ENCODE results near the gene TLK1.

TLK1 gene

GRCh38 chr2:171025214-171025613 lies 135.5 kb downstream of the TLK1 start:
- no peaks in the 10 kb centered on the region for H3K27me3 ChIP-seq (ENCODE audit: low read depth, low read length)
- no peak overlapping the region for H3K27ac ChIP-seq (ENCODE audit: low read length)
- H3K9me3 ChIP-seq (ENCODE audit: control insufficient read depth in 1 of 2, low read length in 2 of 2): no peaks in the 10 kb centered on the region
- no peaks in the 10 kb centered on the region for H3K4me1 ChIP-seq (ENCODE audit: control insufficient read depth in 1 of 2, insufficient read depth in 2 of 2, low read length in 2 of 2)
- H3K36me3 ChIP-seq (ENCODE audit: control insufficient read depth in 1 of 2, insufficient read depth in 2 of 2, low read length in 2 of 2): peaks cover 9 to 31% of the 10 kb centered on the region in 2 donors
- no peak overlapping the region for H3K4me3 ChIP-seq (ENCODE audit: low read depth in 1 of 2, low read length in 2 of 2)

- no peak overlapping the region for H3K27ac ChIP-seq (ENCODE audit: low read length)
Measured at GRCh38 chr2:171018522-171018921, 142.2 kb downstream of the TLK1 start.

GRCh38 chr2:171016125-171016524 lies 144.6 kb downstream of the TLK1 start:
- no peak overlapping the region for H3K4me3 ChIP-seq (ENCODE audit: low read depth in 1 of 2, low read length in 2 of 2)
- peaks cover 18 to 21% of the 10 kb centered on the region in 2 donors for H3K36me3 ChIP-seq (ENCODE audit: control insufficient read depth in 1 of 2, insufficient read depth in 2 of 2, low read length in 2 of 2)
- H3K27ac ChIP-seq (ENCODE audit: low read length): no peak overlapping the region
- no peaks in the 10 kb centered on the region for H3K9me3 ChIP-seq (ENCODE audit: control insufficient read depth in 1 of 2, low read length in 2 of 2)
- no peaks in the 10 kb centered on the region for H3K27me3 ChIP-seq (ENCODE audit: low read depth, low read length)
- no peaks in the 10 kb centered on the region for H3K4me1 ChIP-seq (ENCODE audit: control insufficient read depth in 1 of 2, insufficient read depth in 2 of 2, low read length in 2 of 2)

More at GRCh38 chr2:171018522-171018921, 142.2 kb downstream of the TLK1 start:
- no peak overlapping the region for H3K4me3 ChIP-seq (ENCODE audit: low read depth in 1 of 2, low read length in 2 of 2)
- H3K9me3 ChIP-seq (ENCODE audit: control insufficient read depth in 1 of 2, low read length in 2 of 2): no peaks in the 10 kb centered on the region
- H3K27me3 ChIP-seq (ENCODE audit: low read depth, low read length): no peaks in the 10 kb centered on the region
- peaks cover 25% of the 10 kb centered on the region in 2 donors for H3K36me3 ChIP-seq (ENCODE audit: control insufficient read depth in 1 of 2, insufficient read depth in 2 of 2, low read length in 2 of 2)
- no peaks in the 10 kb centered on the region for H3K4me1 ChIP-seq (ENCODE audit: control insufficient read depth in 1 of 2, insufficient read depth in 2 of 2, low read length in 2 of 2)

GRCh38 chr2:171013851-171014250 lies 146.8 kb downstream of the TLK1 start:
- Histone ChIP-seq H3K4me3 (ENCODE audit: low read depth in 1 of 2, low read length in 2 of 2) (no peak overlapping the region), H3K27me3 (ENCODE audit: low read depth, low read length) (no peaks in the 10 kb centered on the region), H3K36me3 (ENCODE audit: control insufficient read depth in 1 of 2, insufficient read depth in 2 of 2, low read length in 2 of 2) (peaks cover 28 to 35% of the 10 kb centered on the region in 2 donors)

GRCh38 chr2:171009386-171009785 lies 151.3 kb downstream of the TLK1 start:
- H3K36me3 ChIP-seq (ENCODE audit: control insufficient read depth in 1 of 2, insufficient read depth in 2 of 2, low read length in 2 of 2): peaks cover 38 to 45% of the 10 kb centered on the region in 2 donors
- no peak overlapping the region for H3K27ac ChIP-seq (ENCODE audit: low read length)
- no peaks in the 10 kb centered on the region for H3K9me3 ChIP-seq (ENCODE audit: control insufficient read depth in 1 of 2, low read length in 2 of 2)
- no peaks in the 10 kb centered on the region for H3K4me1 ChIP-seq (ENCODE audit: control insufficient read depth in 1 of 2, insufficient read depth in 2 of 2, low read length in 2 of 2)
- H3K4me3 ChIP-seq (ENCODE audit: low read depth in 1 of 2, low read length in 2 of 2): no peak overlapping the region
- no peaks in the 10 kb centered on the region for H3K27me3 ChIP-seq (ENCODE audit: low read depth, low read length)

More at GRCh38 chr2:171013851-171014250, 146.8 kb downstream of the TLK1 start:
- Histone ChIP-seq H3K27ac (ENCODE audit: low read length) (no peak overlapping the region), H3K9me3 (ENCODE audit: control insufficient read depth in 1 of 2, low read length in 2 of 2) (no peaks in the 10 kb centered on the region), H3K4me1 (ENCODE audit: control insufficient read depth in 1 of 2, insufficient read depth in 2 of 2, low read length in 2 of 2) (no peaks in the 10 kb centered on the region)

GRCh38 chr2:171008550-171009205 lies 152.0 kb downstream of the TLK1 start:
- Histone ChIP-seq H3K4me3 (ENCODE audit: low read depth in 1 of 2, low read length in 2 of 2) (no peak overlapping the region), H3K36me3 (ENCODE audit: control insufficient read depth in 1 of 2, insufficient read depth in 2 of 2, low read length in 2 of 2) (peaks cover 31 to 42% of the 10 kb centered on the region in 2 donors), H3K9me3 (ENCODE audit: control insufficient read depth in 1 of 2, low read length in 2 of 2) (no peaks in the 10 kb centered on the region), H3K27me3 (ENCODE audit: low read depth, low read length) (no peaks in the 10 kb centered on the region), H3K27ac (ENCODE audit: low read length) (no peak overlapping the region), H3K4me1 (ENCODE audit: control insufficient read depth in 1 of 2, insufficient read depth in 2 of 2, low read length in 2 of 2) (no peaks in the 10 kb centered on the region)

- H3K9me3 ChIP-seq (ENCODE audit: control insufficient read depth in 1 of 2, low read length in 2 of 2): no peaks in the 10 kb centered on the region
- H3K4me3 ChIP-seq (ENCODE audit: low read depth in 1 of 2, low read length in 2 of 2): no peak overlapping the region
- peaks cover 31 to 42% of the 10 kb centered on the region in 2 donors for H3K36me3 ChIP-seq (ENCODE audit: control insufficient read depth in 1 of 2, insufficient read depth in 2 of 2, low read length in 2 of 2)
- no peaks in the 10 kb centered on the region for H3K4me1 ChIP-seq (ENCODE audit: control insufficient read depth in 1 of 2, insufficient read depth in 2 of 2, low read length in 2 of 2)
- no peak overlapping the region for H3K27ac ChIP-seq (ENCODE audit: low read length)
- H3K27me3 ChIP-seq (ENCODE audit: low read depth, low read length): no peaks in the 10 kb centered on the region
Measured at GRCh38 chr2:171004833-171005232, 155.9 kb downstream of the TLK1 start.

- Histone ChIP-seq H3K4me1 (ENCODE audit: control insufficient read depth in 1 of 2, insufficient read depth in 2 of 2, low read length in 2 of 2) (no peaks in the 10 kb centered on the region), H3K4me3 (ENCODE audit: low read depth in 1 of 2, low read length in 2 of 2) (no peak overlapping the region), H3K27ac (ENCODE audit: low read length) (no peak overlapping the region), H3K36me3 (ENCODE audit: control insufficient read depth in 1 of 2, insufficient read depth in 2 of 2, low read length in 2 of 2) (peaks cover 31 to 40% of the 10 kb centered on the region in 2 donors), H3K9me3 (ENCODE audit: control insufficient read depth in 1 of 2, low read length in 2 of 2) (no peaks in the 10 kb centered on the region), H3K27me3 (ENCODE audit: low read depth, low read length) (no peaks in the 10 kb centered on the region)
Measured at GRCh38 chr2:171004363-171004762, 156.3 kb downstream of the TLK1 start.

GRCh38 chr2:170999654-171000053 lies 161.0 kb downstream of the TLK1 start:
- no peaks in the 10 kb centered on the region for H3K4me1 ChIP-seq (ENCODE audit: control insufficient read depth in 1 of 2, insufficient read depth in 2 of 2, low read length in 2 of 2)

GRCh38 chr2:170997893-170998597 lies 162.6 kb downstream of the TLK1 start:
- Histone ChIP-seq H3K27ac (ENCODE audit: low read length) (no peak overlapping the region), H3K36me3 (ENCODE audit: control insufficient read depth in 1 of 2, insufficient read depth in 2 of 2, low read length in 2 of 2) (peaks cover 34 to 38% of the 10 kb centered on the region in 2 donors), H3K4me3 (ENCODE audit: low read depth in 1 of 2, low read length in 2 of 2) (no peak overlapping the region), H3K4me1 (ENCODE audit: control insufficient read depth in 1 of 2, insufficient read depth in 2 of 2, low read length in 2 of 2) (no peaks in the 10 kb centered on the region), H3K27me3 (ENCODE audit: low read depth, low read length) (no peaks in the 10 kb centered on the region), H3K9me3 (ENCODE audit: control insufficient read depth in 1 of 2, low read length in 2 of 2) (no peaks in the 10 kb centered on the region)

More at GRCh38 chr2:170999654-171000053, 161.0 kb downstream of the TLK1 start:
- Histone ChIP-seq H3K36me3 (ENCODE audit: control insufficient read depth in 1 of 2, insufficient read depth in 2 of 2, low read length in 2 of 2) (peaks cover 27 to 32% of the 10 kb centered on the region in 2 donors), H3K4me3 (ENCODE audit: low read depth in 1 of 2, low read length in 2 of 2) (no peak overlapping the region), H3K9me3 (ENCODE audit: control insufficient read depth in 1 of 2, low read length in 2 of 2) (no peaks in the 10 kb centered on the region), H3K27me3 (ENCODE audit: low read depth, low read length) (no peaks in the 10 kb centered on the region), H3K27ac (ENCODE audit: low read length) (no peak overlapping the region)

- no peaks in the 10 kb centered on the region for H3K27me3 ChIP-seq (ENCODE audit: low read depth, low read length)
- no peak overlapping the region for H3K4me3 ChIP-seq (ENCODE audit: low read depth in 1 of 2, low read length in 2 of 2)
- H3K36me3 ChIP-seq (ENCODE audit: control insufficient read depth in 1 of 2, insufficient read depth in 2 of 2, low read length in 2 of 2): peaks cover 28 to 45% of the 10 kb centered on the region in 2 donors
- H3K9me3 ChIP-seq (ENCODE audit: control insufficient read depth in 1 of 2, low read length in 2 of 2): no peaks in the 10 kb centered on the region
- H3K4me1 ChIP-seq (ENCODE audit: control insufficient read depth in 1 of 2, insufficient read depth in 2 of 2, low read length in 2 of 2): no peaks in the 10 kb centered on the region
- no peak overlapping the region for H3K27ac ChIP-seq (ENCODE audit: low read length)
Measured at GRCh38 chr2:170996316-170996715, 164.4 kb downstream of the TLK1 start.
